Stimulated activated naive CD4-positive, alpha-beta T cell (primary cell): ENCODE results near the gene GLT6D1.

Source experiments
- DNase-seq, 6 experiments: peaks; one replicate each; lab custom pipeline; 2025; lab: John Stamatoyannopoulos, UW

The GLT6D1 gene

GRCh38 chr9:135584371-135584770, 55.0 kb downstream of the GLT6D1 start:
- no peak for DNase-seq

DNA sequence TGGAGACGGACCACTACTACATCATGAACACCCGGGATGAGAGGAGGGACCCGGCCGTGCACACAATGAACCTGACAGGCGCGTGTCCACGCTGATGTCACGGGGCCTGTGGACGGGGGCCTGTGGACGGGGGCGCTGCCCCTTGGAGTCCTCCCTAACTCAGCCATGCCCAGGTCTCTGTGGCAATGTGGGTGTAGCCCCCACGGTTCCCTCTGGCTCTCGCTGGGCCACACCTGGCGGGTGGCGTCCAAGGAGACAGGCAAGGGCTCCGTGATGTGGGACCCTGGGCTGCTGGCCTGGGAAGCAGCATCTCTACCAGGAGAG, 55.7 kb downstream of the GLT6D1 start:
- DNase-seq = no peak

- no peak for DNase-seq
Measured at GRCh38 chr9:135582966-135583687, 56.2 kb downstream of the GLT6D1 start.

GRCh38 chr9:135582541-135582940, 56.8 kb downstream of the GLT6D1 start:
- DNase-seq = no peak

- no peak for DNase-seq
Measured at GRCh38 chr9:135581636-135582426, 57.5 kb downstream of the GLT6D1 start.

GRCh38 chr9:135580664-135581380, 58.5 kb downstream of the GLT6D1 start:
- no peak for DNase-seq

DNA sequence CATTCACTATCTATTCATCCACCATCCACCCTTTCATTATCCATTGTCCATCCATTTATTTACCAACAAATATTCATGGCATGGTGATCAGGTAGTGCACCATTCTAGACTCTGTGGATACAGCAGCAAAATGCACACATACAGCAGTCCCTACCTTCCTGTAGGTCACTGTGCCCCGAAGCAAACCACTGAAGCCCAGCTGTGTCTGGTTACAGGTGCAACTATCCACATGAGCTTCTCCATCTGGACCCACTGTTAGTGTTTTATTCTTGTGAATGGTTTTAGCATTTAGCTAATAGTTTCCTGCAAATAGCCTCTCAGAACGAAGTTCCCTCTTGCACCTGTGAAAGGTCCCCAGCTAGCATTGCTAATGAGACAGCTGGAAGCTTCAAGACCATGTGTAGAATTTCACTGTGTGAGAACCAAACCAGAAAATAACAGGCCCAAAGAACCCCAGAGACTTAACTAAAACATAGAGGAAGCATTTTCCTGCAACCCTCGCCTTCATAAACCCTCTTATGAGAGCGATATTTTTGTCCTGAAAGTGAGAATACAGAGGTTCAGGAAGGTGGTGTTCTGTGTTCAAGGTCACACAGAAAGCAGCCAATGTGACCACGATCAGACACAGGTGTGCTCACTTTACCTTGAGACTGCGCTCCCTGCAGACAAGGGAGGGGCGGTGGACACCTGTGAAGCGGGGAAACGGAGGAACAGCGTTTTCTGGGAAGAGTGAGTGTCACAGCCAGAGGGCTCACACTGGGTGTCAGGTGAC, 59.3 kb downstream of the GLT6D1 start:
- DNase-seq = no peak

DNA sequence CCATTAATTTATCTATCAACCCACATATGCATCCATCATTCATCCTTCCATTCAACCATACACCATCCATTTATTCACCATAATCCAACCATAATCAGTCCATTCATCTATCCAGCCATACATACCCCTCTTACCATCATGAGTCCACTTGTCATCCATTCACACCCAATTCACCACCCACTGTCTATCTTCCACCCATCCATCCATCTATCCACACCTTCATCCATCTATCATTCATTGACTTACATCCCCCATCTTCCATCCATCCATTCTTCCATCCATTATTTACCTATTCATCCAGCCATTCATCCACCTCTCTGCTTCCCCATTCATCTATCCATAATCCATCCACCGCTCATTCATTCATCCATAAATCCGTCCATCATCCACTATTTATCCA, 60.0 kb downstream of the GLT6D1 start:
- DNase-seq = no peak

GRCh38 chr9:135577256-135577655, 62.1 kb downstream of the GLT6D1 start:
- DNase-seq = no peak

DNA sequence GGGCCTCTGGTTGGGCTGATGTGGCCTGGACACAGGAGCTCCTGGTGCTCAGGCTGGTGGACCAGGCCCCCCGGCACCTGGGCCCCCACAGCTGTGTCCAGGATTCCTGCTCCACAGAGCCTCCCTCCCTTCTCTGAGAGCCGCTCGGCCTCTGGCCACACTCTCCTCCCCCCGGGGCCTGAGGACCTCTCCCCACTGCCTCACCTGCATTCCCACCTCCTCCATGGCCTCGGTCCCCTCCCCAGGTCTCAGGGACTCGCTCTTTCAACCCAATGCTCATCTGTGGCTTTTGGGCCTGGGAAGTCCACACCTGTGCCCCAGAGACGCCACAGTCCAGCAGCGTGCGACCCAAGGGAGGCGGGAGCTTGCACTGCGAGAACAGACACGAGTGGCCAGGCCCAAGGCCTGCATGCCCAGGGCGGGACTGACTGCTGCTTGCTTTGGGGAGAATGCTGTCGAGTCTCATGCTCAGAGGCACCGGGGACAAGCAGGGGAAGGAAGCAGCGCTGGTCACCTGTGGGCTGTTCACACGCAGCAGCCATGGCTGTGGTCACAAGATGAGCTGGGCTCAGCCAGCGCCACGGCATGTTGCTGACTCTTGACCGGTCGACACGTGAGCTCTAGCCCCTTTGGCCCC, 63.2 kb downstream of the GLT6D1 start:
- DNase-seq = no peak

- DNase-seq = no peak
Measured at GRCh38 chr9:135574943-135575342, 64.4 kb downstream of the GLT6D1 start.

GRCh38 chr9:135574331-135574730, 65.0 kb downstream of the GLT6D1 start:
- DNase-seq = no peak
